ENCODE data around the gene MSRB3. TPM values are rescaled to one million over a fixed set of nuclear protein-coding genes. Genes with fewer than 3 reads are reported as not detected.
"Not testable (repeated sequence)": the region's sequence is repeated elsewhere in the genome, so short reads cannot be mapped to it uniquely, and the experiment has no call there.

The MSRB3 gene
- total and polyA plus RNA-seq, 3 experiments from 2014 or later, result not detected

DNA sequence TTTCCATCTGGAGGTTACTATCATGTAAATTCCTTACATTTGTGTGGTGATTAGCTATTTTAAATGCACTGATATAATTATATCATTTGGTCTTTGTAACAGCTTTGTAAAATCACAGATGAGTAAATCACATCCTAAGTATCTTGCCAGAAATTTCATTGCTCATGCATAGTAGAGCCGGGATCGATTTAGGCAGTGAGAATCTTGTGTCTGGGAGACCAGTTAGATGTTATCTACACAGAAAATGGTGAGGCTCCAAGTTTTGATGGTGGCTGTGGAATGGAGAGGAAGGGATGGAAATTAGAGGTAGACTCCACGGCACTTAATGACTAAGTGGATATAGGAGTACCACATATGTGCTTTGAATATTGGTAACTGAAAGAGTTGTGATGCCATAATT, 156.3 kb downstream of the MSRB3 start:
- no peaks in the 10 kb centered on the region for H3K4me1 Mint-ChIP-seq
- CTCF ChIA-PET, result no interaction called here
- peaks cover 3 to 7% of the 10 kb centered on the region in 2 donors for H3K27me3 Mint-ChIP-seq
- Histone ChIP-seq H3K36me3 (ENCODE audit: insufficient read depth, low read length) (no peaks in the 10 kb centered on the region), H3K27me3 (ENCODE audit: insufficient read depth, low read length, poor library complexity, severe bottlenecking) (no peaks in the 10 kb centered on the region), H3K9me3 (ENCODE audit: low read length) (no peaks in the 10 kb centered on the region), H3K4me3 (ENCODE audit: low read length) (no peak overlapping the region), H3K27ac (ENCODE audit: low read depth, low read length) (no peak overlapping the region), H3K4me1 (ENCODE audit: insufficient read depth, low read length) (no peaks in the 10 kb centered on the region)
- POLR2A ChIA-PET, result no interaction called here
- H3K9me3 Mint-ChIP-seq, result no peaks in the 10 kb centered on the region
- no peak for DNase-seq
- H3K4me3 Mint-ChIP-seq, result no peak overlapping the region
- no peaks in the 10 kb centered on the region for H3K36me3 Mint-ChIP-seq
- H3K27ac Mint-ChIP-seq, result no peak overlapping the region

DNA sequence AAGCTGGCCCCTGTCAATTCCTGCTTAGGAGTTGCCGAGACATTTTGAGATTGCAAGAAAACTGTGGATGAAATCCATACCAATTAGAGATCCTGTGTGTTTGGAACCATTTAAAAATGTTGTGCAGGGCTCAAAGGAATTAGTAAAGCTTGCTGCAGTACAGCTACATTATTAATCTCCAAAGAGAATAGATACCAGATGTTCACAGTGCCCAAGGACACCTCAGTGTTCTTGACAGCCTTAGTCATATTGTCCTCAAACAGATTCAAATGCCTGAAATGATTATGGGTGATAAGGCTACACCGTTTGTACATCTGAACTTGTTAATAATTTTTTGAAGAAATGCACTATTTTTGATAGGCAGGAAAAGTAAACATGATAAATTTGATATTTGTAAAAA, 164.6 kb downstream of the MSRB3 start:
- Mint-ChIP-seq H3K36me3 (no peaks in the 10 kb centered on the region), H3K27me3 (peaks cover 0 to 3% of the 10 kb centered on the region in 2 donors), H3K4me3 (no peak overlapping the region), H3K4me1 (no peaks in the 10 kb centered on the region), H3K27ac (no peak overlapping the region), H3K9me3 (peaks cover 0 to 3% (median 0%) of the 10 kb centered on the region in 5 donors)
- ChIA-PET CTCF (no interaction called here), POLR2A (no interaction called here)
- H3K36me3 ChIP-seq (ENCODE audit: insufficient read depth, low read length), result no peaks in the 10 kb centered on the region
- no peak overlapping the region for H3K4me3 ChIP-seq (ENCODE audit: low read length)
- no peaks in the 10 kb centered on the region for H3K4me1 ChIP-seq (ENCODE audit: insufficient read depth, low read length)
- H3K27me3 ChIP-seq (ENCODE audit: insufficient read depth, low read length, poor library complexity, severe bottlenecking), result no peaks in the 10 kb centered on the region
- DNase-seq, result no peak
- H3K27ac ChIP-seq (ENCODE audit: low read depth, low read length), result no peak overlapping the region
- no peaks in the 10 kb centered on the region for H3K9me3 ChIP-seq (ENCODE audit: low read length)

DNA sequence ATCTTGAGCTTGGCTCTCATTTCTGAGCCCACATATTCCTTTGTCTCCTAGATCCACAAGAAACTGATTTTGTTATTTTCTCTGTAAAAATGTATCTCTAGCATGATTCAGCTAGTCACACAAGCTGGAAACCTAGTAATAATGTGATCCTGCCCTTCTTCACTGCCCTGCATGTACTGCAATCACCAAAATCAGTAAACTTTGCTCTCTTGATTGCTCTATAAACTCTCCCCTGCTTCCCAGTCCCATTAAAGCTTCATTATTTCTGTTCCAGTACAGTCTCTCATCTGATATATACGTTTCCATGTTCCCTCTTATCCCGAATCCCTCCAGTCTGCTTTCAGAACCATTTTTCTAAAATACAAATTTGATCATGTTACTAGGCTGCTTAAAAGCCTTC, 166.5 kb downstream of the MSRB3 start:
- Histone ChIP-seq H3K9me3 (ENCODE audit: low read length) (no peaks in the 10 kb centered on the region), H3K4me3 (ENCODE audit: low read length) (no peak overlapping the region), H3K27me3 (ENCODE audit: insufficient read depth, low read length, poor library complexity, severe bottlenecking) (no peaks in the 10 kb centered on the region), H3K36me3 (ENCODE audit: insufficient read depth, low read length) (no peaks in the 10 kb centered on the region), H3K4me1 (ENCODE audit: insufficient read depth, low read length) (no peaks in the 10 kb centered on the region), H3K27ac (ENCODE audit: low read depth, low read length) (no peak overlapping the region)
- H3K4me1 Mint-ChIP-seq, result no peaks in the 10 kb centered on the region
- DNase-seq, result no peak
- peaks cover 0 to 3% (median 0%) of the 10 kb centered on the region in 5 donors for H3K9me3 Mint-ChIP-seq
- CTCF ChIA-PET, result no interaction called here
- H3K4me3 Mint-ChIP-seq, result no peak overlapping the region
- no peaks in the 10 kb centered on the region for H3K27me3 Mint-ChIP-seq
- H3K36me3 Mint-ChIP-seq, result no peaks in the 10 kb centered on the region
- POLR2A ChIA-PET, result no interaction called here
- no peak overlapping the region for H3K27ac Mint-ChIP-seq

DNA sequence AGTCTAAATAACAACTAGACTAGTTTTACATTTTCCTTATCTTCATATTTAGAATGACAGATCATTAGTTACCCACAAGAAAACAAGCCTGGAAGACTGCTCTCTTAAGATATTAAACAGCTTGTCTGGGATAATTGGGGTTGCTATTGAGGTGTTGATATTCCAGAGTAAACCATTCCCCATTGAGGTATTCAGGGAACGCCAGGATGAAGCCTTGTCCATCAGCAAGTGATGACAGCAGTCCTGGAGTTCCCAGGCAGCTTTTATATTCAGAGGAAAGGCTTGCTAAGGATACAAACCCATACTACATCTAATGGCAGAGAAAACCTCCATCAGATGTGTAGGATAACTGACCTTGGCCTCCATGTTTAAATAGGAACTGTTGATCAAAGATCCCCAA, 168.4 kb downstream of the MSRB3 start:
- ChIA-PET CTCF (no interaction called here), POLR2A (no interaction called here)
- Mint-ChIP-seq H3K4me1 (no peaks in the 10 kb centered on the region), H3K27ac (no peak overlapping the region), H3K36me3 (no peaks in the 10 kb centered on the region), H3K9me3 (peaks cover 0 to 3% (median 2%) of the 10 kb centered on the region in 5 donors), H3K27me3 (no peaks in the 10 kb centered on the region), H3K4me3 (no peak overlapping the region)
- DNase-seq, result no peak
- Histone ChIP-seq H3K27ac (ENCODE audit: low read depth, low read length) (no peak overlapping the region), H3K4me3 (ENCODE audit: low read length) (no peak overlapping the region), H3K4me1 (ENCODE audit: insufficient read depth, low read length) (no peaks in the 10 kb centered on the region), H3K36me3 (ENCODE audit: insufficient read depth, low read length) (no peaks in the 10 kb centered on the region), H3K9me3 (ENCODE audit: low read length) (no peaks in the 10 kb centered on the region), H3K27me3 (ENCODE audit: insufficient read depth, low read length, poor library complexity, severe bottlenecking) (no peaks in the 10 kb centered on the region)

DNA sequence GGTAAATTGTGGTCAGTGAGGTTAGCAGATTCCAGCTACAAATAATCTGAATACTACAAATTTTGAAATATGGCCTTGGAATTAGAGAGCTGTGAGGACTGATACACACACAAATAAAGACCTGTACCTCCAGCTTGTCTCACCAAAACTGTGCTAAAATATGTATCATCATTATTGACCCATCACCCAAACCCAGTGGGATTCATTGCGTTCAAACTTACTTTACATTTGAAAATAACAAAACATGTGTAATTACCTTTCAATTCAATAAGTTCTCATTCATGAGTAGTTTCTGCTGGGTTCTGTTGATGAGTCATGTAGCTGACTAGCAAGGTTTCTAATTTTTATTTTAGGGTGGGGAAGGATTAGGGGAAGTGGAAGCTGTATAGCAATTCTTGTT, 170.9 kb downstream of the MSRB3 start:
- ChIA-PET POLR2A (no interaction called here), CTCF (no interaction called here)
- H3K4me1 Mint-ChIP-seq, result no peaks in the 10 kb centered on the region
- H3K27me3 Mint-ChIP-seq, result peaks cover 0 to 1% of the 10 kb centered on the region in 2 donors
- DNase-seq, result no peak
- H3K27me3 ChIP-seq (ENCODE audit: insufficient read depth, low read length, poor library complexity, severe bottlenecking), result no peaks in the 10 kb centered on the region
- no peaks in the 10 kb centered on the region for H3K36me3 Mint-ChIP-seq
- no peak overlapping the region for H3K27ac ChIP-seq (ENCODE audit: low read depth, low read length)
- H3K4me1 ChIP-seq (ENCODE audit: insufficient read depth, low read length), result no peaks in the 10 kb centered on the region
- H3K9me3 ChIP-seq (ENCODE audit: low read length), result no peaks in the 10 kb centered on the region
- H3K4me3 Mint-ChIP-seq, result no peak overlapping the region
- no peaks in the 10 kb centered on the region for H3K36me3 ChIP-seq (ENCODE audit: insufficient read depth, low read length)
- no peak overlapping the region for H3K27ac Mint-ChIP-seq
- no peak overlapping the region for H3K4me3 ChIP-seq (ENCODE audit: low read length)
- peaks cover 0 to 3% (median 2%) of the 10 kb centered on the region in 5 donors for H3K9me3 Mint-ChIP-seq

DNA sequence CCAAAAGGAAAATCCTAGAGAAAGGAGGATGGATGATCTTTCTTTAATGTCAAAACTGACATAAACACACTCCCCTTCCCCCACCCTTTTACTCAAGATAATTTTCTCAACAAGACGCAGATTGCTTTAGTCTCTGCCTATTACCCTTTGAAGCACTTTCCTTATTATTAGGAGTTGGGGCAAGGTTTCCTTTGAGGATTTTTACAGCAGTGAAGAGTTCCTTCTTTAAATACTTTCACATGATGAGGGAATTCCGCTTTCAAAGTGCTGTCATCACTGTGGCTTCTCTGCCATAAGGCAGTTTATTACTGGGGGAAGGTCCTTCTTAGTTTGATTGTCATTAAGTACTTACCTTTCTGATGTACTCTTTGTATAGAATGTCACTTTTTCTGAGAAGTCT, 172.1 kb downstream of the MSRB3 start:
- CTCF ChIA-PET, result no interaction called here
- Histone ChIP-seq H3K9me3 (ENCODE audit: low read length) (no peaks in the 10 kb centered on the region), H3K4me3 (ENCODE audit: low read length) (no peak overlapping the region), H3K27me3 (ENCODE audit: insufficient read depth, low read length, poor library complexity, severe bottlenecking) (no peaks in the 10 kb centered on the region), H3K27ac (ENCODE audit: low read depth, low read length) (no peak overlapping the region), H3K4me1 (ENCODE audit: insufficient read depth, low read length) (no peaks in the 10 kb centered on the region), H3K36me3 (ENCODE audit: insufficient read depth, low read length) (no peaks in the 10 kb centered on the region)
- Mint-ChIP-seq H3K27me3 (peaks cover 0 to 1% of the 10 kb centered on the region in 2 donors), H3K9me3 (peaks cover 0 to 3% (median 0%) of the 10 kb centered on the region in 5 donors), H3K36me3 (no peaks in the 10 kb centered on the region), H3K27ac (no peak overlapping the region), H3K4me1 (no peaks in the 10 kb centered on the region), H3K4me3 (no peak overlapping the region)
- DNase-seq, result no peak
- POLR2A ChIA-PET, result no interaction called here

DNA sequence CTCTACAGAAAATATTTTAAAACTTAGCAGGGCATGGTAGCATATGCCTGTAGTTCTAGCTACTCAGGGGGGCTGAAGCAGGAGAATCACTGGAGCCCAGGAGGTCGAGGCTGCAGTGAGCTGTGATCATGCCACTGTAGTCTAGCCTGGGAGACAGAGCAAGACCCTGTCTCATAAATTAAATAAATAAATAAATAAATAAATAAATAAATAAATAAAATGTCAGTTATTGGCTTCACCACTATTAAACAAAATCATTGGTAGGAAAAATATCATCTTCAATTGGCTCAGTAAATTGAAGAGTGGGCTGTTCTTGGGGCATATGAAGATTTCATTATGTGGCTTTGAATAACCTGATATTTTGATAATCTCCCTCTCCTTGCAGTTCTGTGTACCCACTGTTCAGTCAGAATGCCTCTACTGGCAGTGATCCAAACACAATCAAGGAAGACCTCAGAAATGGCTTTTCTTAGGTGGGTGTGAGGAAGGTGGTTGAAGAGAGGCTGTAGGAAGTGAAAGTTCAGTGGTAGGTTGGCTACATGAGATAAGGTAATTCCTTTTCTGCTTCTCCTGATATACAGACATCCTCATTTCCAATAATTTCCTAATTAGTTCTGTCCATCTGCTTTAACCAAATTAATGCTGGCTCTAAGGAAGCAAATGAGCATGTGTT, 175.8 kb downstream of the MSRB3 start:
- no peak overlapping the region for H3K27ac ChIP-seq (ENCODE audit: low read depth, low read length)
- peaks cover 0 to 1% of the 10 kb centered on the region in 2 donors for H3K27me3 Mint-ChIP-seq
- H3K36me3 Mint-ChIP-seq, result no peaks in the 10 kb centered on the region
- H3K4me3 ChIP-seq (ENCODE audit: low read length), result no peak overlapping the region
- H3K36me3 ChIP-seq (ENCODE audit: insufficient read depth, low read length), result no peaks in the 10 kb centered on the region
- no peaks in the 10 kb centered on the region for H3K4me1 Mint-ChIP-seq
- H3K9me3 ChIP-seq (ENCODE audit: low read length), result no peaks in the 10 kb centered on the region
- peak overlapping the region in 1 of 8 donors; percentile 14 for H3K27ac Mint-ChIP-seq
- CTCF ChIA-PET, result no interaction called here
- POLR2A ChIA-PET, result no interaction called here
- DNase-seq, result no peak
- no peaks in the 10 kb centered on the region for H3K4me1 ChIP-seq (ENCODE audit: insufficient read depth, low read length)
- H3K27me3 ChIP-seq (ENCODE audit: insufficient read depth, low read length, poor library complexity, severe bottlenecking), result no peaks in the 10 kb centered on the region
- H3K4me3 Mint-ChIP-seq, result no peak overlapping the region
- H3K9me3 Mint-ChIP-seq, result peaks cover 0 to 3% (median 3%) of the 10 kb centered on the region in 5 donors

DNA sequence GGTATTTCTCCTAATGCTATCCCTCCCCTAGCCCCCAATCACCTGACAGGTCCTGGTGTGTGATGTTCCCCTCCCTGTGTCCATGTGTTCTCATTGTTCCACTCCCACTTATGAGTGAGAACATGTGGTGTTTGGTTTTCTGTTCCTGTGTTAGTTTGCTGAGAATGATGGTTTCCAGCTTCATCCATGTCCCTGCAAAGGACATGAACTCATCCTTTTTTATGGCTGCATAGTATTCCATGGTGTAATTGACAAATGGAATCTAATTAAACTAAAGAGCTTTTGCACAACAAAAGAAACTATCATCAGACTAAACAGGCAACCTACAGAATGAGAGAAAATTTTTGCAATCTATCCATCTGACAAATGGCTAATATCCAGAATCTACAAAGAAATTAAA, 178.9 kb downstream of the MSRB3 start:
- H3K4me3 ChIP-seq (ENCODE audit: low read length); H3K4me1 ChIP-seq (ENCODE audit: insufficient read depth, low read length); CTCF ChIA-PET; H3K36me3 ChIP-seq (ENCODE audit: insufficient read depth, low read length); H3K9me3 Mint-ChIP-seq; H3K27me3 Mint-ChIP-seq; H3K27ac Mint-ChIP-seq; DNase-seq; H3K9me3 ChIP-seq (ENCODE audit: low read length); H3K36me3 Mint-ChIP-seq; H3K27ac ChIP-seq (ENCODE audit: low read depth, low read length); H3K4me1 Mint-ChIP-seq; H3K27me3 ChIP-seq (ENCODE audit: insufficient read depth, low read length, poor library complexity, severe bottlenecking); H3K4me3 Mint-ChIP-seq; POLR2A ChIA-PET: not testable (repeated sequence)

DNA sequence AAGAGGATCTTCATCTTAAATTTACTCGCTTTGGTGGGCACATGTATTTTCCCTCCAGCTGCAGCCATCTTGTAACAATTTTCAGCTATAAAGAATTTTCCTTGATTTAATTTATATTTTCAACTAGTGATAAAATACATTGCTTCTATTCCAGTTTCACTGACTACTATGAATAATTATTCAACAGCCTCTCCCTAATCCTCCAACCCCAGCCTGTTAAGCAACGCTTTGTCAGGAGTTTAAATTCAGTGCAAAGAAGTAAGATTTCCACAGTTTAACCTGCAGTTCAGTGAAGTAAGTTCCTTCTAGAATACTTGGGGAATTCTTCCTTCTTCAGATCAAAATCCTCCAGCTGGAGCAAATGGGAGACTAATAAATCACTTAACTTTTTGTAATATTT, 180.2 kb downstream of the MSRB3 start:
- Mint-ChIP-seq H3K4me3 (no peak overlapping the region), H3K4me1 (no peaks in the 10 kb centered on the region), H3K36me3 (no peaks in the 10 kb centered on the region), H3K9me3 (peaks cover 0 to 3% (median 2%) of the 10 kb centered on the region in 5 donors), H3K27me3 (no peaks in the 10 kb centered on the region), H3K27ac (no peak overlapping the region)
- no peaks in the 10 kb centered on the region for H3K36me3 ChIP-seq (ENCODE audit: insufficient read depth, low read length)
- no peaks in the 10 kb centered on the region for H3K4me1 ChIP-seq (ENCODE audit: insufficient read depth, low read length)
- H3K27me3 ChIP-seq (ENCODE audit: insufficient read depth, low read length, poor library complexity, severe bottlenecking), result no peaks in the 10 kb centered on the region
- no peaks in the 10 kb centered on the region for H3K9me3 ChIP-seq (ENCODE audit: low read length)
- no peak overlapping the region for H3K4me3 ChIP-seq (ENCODE audit: low read length)
- ChIA-PET POLR2A (no interaction called here), CTCF (no interaction called here)
- no peak overlapping the region for H3K27ac ChIP-seq (ENCODE audit: low read depth, low read length)
- no peak for DNase-seq
